Measurements from ENCODE around the gene FMN2.

DNA sequence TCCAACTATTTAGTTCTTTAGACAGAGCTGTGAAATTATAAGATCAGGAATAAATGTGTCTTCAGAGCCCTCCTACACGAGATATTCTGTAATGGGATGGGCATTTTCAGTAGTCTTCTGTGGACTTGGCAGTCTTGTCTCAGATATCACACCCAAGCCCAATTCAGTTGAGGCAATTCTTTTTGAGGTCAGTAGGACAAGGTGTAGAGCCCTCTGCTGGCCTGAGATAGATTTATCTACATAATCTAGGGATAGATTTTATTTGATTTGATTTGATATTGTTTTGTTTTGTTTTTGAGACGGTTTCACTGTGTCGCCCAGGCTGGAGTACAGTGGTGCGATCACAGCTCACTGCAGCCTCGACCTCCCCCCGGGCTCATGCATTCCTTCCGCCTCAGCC lies 77.5 kb downstream of the FMN2 start:
- TF ChIP-seq, protein P1, sequence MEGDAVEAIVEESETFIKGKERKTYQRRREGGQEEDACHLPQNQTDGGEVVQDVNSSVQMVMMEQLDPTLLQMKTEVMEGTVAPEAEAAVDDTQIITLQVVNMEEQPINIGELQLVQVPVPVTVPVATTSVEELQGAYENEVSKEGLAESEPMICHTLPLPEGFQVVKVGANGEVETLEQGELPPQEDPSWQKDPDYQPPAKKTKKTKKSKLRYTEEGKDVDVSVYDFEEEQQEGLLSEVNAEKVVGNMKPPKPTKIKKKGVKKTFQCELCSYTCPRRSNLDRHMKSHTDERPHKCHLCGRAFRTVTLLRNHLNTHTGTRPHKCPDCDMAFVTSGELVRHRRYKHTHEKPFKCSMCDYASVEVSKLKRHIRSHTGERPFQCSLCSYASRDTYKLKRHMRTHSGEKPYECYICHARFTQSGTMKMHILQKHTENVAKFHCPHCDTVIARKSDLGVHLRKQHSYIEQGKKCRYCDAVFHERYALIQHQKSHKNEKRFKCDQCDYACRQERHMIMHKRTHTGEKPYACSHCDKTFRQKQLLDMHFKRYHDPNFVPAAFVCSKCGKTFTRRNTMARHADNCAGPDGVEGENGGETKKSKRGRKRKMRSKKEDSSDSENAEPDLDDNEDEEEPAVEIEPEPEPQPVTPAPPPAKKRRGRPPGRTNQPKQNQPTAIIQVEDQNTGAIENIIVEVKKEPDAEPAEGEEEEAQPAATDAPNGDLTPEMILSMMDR (IDR thresholded peaks at IDR 0.05), result peak; percentile 48
- TF ChIP-seq POLR2A (IDR thresholded peaks at IDR 0.05; ENCODE audit: low read length) (no peak), HOXB5 (CRISPR knock-in tag; IDR thresholded peaks at IDR 0.05) (no peak), NR3C1 (IDR thresholded peaks at IDR 0.05) (no peak), ZFP36 (IDR thresholded peaks at IDR 0.05; ENCODE audit: borderline replicate concordance, partially characterized antibody) (no peak), HOXA7 (CRISPR knock-in tag; IDR thresholded peaks at IDR 0.05) (no peak), MAZ (IDR thresholded peaks at IDR 0.05; ENCODE audit: borderline replicate concordance, low read depth, low read length) (no peak)
- TF ChIP-seq, protein P2, sequence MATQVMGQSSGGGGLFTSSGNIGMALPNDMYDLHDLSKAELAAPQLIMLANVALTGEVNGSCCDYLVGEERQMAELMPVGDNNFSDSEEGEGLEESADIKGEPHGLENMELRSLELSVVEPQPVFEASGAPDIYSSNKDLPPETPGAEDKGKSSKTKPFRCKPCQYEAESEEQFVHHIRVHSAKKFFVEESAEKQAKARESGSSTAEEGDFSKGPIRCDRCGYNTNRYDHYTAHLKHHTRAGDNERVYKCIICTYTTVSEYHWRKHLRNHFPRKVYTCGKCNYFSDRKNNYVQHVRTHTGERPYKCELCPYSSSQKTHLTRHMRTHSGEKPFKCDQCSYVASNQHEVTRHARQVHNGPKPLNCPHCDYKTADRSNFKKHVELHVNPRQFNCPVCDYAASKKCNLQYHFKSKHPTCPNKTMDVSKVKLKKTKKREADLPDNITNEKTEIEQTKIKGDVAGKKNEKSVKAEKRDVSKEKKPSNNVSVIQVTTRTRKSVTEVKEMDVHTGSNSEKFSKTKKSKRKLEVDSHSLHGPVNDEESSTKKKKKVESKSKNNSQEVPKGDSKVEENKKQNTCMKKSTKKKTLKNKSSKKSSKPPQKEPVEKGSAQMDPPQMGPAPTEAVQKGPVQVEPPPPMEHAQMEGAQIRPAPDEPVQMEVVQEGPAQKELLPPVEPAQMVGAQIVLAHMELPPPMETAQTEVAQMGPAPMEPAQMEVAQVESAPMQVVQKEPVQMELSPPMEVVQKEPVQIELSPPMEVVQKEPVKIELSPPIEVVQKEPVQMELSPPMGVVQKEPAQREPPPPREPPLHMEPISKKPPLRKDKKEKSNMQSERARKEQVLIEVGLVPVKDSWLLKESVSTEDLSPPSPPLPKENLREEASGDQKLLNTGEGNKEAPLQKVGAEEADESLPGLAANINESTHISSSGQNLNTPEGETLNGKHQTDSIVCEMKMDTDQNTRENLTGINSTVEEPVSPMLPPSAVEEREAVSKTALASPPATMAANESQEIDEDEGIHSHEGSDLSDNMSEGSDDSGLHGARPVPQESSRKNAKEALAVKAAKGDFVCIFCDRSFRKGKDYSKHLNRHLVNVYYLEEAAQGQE (IDR thresholded peaks at IDR 0.05), result no peak
